Erythroblast (primary cell): ENCODE data around the gene ZCCHC24.

Experiments
- GATA1 ChIP-seq: IDR thresholded peaks from 2 replicates; pipeline ENCODE4 v1.6.1; 2011; ENCODE audit warnings: low read depth, mild to moderate bottlenecking, control low read depth, low read length, moderate library complexity
- POLR2A ChIP-seq: IDR thresholded peaks from 2 replicates; pipeline ENCODE4 v1.6.1; 2011; ENCODE audit warnings: mild to moderate bottlenecking, low read length

DNA sequence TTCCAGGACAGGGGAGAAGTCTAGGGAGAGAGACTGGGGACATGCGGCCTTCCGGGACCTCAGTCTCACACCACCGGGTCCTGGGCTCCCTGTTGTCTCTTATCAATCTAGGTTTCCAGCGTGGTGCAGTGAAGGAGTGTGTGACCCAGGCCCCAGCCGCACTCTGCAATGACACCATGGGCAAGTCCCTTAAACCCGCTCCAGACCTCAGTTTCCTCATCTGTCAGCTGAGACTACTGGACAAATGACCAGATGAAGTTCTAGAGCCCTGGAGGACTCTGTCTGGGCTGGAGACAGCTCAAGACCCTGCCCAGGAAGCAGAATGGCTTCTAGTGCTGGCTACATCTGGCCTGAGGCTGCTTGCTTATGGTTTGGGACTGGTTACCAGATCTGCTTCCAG lies 46.8 kb upstream of the ZCCHC24 start:
- no peak for TF ChIP-seq POLR2A
- no peak for TF ChIP-seq GATA1
